ENCODE data around the gene SERPINB11.
"Not testable (repeated sequence)": the region's sequence is repeated elsewhere in the genome, so short reads cannot be mapped to it uniquely, and the experiment has no call there.

Gene SERPINB11

DNA sequence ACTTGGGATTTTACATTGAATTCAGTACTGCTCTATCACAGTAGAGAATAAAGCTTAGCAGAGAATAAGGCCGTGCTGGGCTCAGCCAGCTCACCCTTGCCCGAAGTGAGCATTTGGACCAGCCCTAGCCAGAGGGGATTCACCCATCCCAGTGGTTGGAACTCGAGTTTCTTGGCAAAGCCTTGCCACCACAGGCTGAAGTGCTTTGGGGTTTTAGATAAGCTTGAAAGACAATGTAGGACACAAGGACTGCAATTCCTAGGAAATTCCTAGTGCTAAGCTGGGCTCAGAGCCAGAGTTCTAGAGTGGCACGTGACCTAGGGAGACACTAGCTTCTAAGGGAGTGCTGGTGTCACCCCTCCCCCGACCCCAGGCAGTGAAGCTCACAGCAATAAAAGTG is 28.0 kb downstream of the SERPINB11 start:
- DNase-seq = no peak

DNA sequence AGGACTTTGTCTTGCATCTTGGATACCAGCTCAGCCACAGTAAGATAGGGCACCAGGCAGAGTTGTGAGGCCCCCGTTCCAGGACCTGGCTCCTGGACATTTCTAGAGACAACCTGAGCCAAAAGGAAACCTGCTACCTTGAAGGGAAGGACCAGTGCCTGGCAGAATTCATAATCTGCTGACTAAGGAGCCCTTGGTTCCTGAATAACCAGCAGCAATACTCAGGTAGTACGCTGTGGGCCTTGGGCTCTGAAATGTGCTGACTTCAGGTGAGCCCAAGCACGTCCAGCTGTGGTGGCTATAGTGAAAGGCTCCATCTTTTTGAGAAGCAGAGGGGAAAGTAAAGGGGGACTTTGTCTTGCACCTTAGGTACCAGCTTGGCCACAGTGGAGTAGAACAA is 28.5 kb downstream of the SERPINB11 start:
- no peak for DNase-seq

DNA sequence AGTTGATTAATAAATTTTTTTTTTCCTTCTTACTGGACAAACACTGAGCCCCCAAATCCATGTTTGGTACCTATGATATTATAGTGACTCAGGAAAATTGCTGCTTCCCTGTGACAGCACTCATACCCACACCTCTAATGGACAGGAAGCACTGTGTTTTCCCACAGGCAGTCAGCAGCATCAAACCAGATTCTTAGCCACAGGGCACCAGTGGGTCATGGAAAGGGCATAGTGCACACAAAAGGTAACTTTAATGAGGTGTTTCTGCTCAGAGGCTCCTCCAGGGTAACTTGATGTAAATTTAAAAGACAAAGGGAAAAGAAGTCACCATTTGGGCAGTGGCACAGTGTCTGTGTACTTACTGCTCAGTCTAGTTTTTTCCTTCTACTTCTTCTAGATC is 34.1 kb downstream of the SERPINB11 start:
- no peak for DNase-seq

DNA sequence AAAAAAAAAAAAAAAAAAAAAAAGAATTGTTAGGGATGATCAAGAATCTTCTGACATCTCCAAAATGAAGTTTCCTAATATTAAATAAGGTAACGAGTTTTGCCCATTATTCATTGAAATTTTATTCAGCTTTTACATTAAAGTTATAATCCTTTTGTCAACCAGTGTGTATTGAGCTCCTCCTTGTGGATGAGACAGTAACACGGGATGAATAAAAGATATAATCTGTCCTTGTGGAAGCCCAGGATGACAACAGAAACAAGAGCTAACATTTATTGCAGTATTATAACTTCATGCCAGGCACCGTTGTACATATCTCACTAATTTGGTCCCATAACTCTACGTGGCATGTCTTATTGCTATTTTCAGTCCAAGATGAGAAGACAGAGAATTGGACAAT is 39.0 kb downstream of the SERPINB11 start:
- DNase-seq = peak; percentile 48

DNA sequence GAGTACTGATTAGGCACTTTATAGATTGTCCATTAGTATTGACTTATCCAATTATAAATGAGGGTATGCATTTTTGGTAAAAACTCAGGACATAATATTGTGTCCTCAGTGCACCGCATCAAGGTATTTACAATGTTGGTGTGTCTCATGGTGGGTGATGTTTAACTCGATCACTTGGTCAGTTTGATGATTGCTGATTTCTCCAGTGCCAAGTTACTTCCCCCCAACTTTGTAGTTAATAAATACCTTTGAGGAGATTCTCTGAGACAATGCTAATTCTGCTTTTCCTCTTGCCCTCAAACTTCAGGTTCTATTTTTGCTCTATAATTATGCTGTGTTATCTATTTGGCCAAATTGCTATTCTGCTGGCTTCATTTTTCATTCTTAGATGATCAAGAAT is 44.2 kb downstream of the SERPINB11 start:
- no peak for DNase-seq

DNA sequence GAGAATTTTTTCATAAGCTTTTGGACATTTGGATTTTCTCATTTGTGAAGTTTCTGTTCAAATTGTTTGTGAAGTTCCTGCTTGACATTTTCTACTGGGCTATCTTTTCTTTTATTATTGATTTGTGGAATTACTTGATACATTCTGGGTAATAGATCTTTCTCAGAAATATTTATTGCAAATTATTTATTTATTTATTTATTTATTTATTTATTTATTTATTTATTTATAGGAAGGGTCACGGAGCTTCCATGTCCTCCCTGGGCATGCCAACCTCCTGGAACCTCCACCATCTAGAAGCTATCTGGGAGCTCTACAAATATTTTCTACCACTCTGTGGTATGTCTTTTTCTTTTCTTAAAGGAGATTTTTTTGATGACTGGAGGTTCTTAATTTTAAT is 46.7 kb downstream of the SERPINB11 start:
- DNase-seq = no peak

DNA sequence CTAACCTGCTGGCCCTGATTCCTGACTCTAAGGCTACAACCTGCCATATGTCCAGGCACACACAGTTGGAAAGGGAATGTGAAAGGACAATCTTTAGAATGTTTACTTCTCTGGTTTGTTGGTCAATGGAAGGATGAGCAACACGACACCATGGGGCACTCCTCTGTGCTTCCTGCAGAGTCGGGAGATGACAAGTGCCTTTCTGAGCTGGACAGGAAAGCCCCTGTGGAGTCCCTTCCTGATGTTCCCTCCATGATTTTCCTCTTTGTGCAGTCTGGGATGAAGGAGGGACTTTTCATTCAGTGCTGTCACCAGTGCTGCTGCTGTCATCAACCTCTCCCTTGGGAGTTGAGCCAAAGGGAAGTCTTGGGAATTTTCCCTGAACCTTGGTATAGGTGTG is 49.9 kb downstream of the SERPINB11 start:
- no peak for DNase-seq

DNA sequence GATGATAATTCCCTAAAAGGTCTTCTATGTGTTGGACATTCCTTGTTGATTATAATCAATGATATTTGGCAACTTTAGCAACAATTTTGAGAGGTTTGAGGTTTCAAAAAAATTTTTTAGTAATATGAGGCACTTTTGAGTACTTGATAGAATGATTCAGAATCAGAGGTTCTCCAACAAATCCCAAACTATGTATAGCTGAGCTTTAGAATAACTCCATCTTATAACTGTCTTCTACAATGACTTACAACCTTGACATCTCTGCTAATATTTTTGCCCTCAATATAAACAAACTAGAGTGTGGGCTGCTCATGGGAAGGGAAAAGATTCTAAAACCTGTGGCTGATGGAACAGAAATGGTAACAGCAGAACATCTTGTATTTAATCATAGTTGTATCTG is 50.9 kb downstream of the SERPINB11 start:
- peak; percentile 66 for DNase-seq

DNA sequence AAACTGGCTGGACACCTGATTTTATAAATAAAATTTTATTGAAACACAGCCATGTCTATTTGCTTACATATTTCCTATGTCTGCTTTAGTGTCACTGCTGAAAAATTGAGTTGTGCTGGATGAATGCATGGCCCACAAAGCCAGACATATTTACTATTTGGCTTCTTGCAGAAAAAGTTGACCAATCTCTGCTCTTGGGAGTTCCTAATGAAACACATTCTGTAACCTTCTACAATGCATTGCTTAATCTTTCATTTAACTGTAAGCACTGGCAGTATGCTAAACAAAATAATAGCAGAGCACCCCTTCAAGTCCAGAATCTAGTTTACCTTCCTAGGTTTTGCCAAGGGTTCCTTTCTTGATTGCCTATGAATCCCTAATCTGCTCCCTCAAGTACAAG is 54.8 kb downstream of the SERPINB11 start:
- DNase-seq = no peak

DNA sequence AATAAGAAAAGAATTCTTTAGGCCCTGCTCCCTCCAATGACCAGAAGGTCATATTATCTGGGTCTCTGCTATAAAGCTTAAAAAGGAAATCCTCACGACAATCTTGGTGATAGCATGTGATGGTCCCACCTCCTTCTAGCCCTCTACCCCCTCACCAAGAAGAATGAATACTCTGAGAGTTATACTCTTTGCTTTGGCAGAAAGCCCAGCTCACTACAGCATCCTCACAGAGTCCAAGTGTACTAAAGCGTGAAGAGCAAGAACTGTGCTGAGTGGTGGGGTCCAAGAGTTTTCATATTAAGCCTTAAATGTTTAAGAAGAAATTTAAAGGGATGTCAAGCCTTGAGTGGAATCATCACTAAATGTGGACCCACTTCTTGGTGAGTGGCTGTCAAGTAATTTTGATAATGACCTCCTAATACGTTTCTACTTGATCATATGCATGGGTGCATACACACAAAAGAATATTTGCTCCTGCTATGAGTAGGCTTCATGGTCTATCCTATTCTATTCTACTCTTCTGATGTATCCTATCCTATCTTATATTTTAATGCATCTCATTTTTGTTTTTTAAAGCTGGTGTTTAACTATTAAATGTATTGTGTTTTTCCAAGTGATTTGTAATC is 56.0 kb downstream of the SERPINB11 start:
- DNase-seq = no peak

DNA sequence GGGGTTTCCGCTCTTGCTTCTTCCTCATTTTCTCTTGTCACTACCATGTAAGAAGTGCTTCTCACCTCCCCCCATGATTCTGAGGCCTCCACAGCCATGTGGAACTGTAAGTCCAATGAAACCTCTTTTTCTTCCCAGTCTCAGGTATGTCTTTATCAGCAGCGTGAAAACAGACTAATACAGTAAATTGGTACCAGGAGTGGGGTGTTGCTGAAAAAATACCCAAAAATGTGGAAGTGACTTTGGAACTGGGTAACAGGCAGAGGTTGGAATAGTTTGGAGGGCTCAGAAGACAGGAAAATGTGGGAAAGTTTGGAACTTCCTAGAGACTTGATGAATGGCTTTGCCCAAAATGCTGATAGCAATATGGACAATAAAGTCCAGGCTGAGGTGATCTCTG is 57.0 kb downstream of the SERPINB11 start:
- DNase-seq = not testable (repeated sequence)

DNA sequence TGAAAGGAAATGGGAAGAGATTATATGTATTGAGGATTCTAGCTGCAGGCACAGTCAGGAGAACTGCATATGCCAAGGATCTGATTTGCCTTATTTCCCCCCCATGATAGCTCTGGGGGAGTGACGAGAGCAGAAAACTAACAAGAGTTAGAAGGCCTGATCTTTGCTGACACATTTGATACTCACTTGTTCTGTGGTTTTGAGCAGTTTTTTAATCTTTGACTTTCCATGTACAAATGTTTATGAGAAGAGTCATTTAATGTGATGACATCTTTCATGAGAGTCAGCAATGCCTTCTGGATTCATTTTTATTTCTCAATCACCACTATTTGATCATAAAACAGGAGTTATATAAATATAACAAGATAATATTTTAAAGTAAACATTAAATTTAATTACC is 59.8 kb downstream of the SERPINB11 start:
- DNase-seq = peak; percentile 87

DNA sequence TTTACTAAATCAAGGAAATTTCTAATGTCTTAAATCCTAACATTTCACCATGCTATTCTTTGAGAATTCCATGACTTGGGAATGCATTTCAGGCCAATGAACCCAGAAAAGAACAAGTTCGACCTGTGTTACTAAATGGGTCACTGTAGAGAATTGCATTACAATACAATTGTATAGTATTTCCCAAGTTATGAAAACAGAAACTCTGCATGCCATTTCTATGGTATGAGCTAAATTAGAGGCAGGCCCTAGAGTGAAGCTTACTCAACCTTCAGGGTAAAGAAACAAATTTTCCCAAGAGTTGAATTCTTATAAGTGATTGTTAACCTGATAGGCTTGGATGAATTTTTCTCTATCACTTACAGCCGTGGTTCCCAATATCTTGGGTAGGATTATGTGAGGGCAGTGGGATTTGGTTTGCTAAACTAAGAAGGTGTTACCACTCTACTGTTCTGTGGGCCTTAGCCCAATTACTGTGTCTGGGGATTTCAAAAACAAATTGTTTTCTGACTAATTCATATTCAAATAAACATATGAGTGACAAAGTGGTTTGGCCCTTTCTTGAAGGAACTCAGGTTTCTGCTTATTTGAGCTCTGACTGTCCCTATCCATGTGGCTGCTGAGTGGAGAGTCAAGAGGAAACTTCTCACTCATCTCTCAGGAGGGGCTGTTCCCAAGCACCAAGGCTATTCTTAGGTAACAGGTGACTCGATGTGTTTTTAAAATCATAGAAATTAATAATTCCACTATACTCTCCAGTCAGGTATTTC is 61.3 kb downstream of the SERPINB11 start:
- peak; percentile 36 for DNase-seq

DNA sequence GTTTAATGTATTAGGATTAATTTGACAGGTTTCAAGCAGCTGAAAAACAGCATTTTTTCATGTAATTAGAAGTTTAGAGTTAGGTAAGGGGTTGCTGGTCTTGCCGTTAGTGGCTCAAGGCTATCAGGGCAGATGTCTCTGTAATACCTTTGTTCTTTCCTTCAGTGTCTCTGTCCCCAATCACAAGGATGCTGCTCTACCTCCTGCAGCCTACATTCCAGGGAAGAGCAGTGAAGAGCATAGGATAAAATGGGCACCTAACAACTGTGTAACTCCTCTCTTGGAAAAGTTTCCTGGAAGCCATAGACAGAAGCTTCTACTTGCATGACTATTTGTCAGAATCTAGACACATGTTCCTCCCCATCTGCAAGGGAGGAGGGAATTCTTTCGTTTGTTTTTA is 63.1 kb downstream of the SERPINB11 start:
- DNase-seq = no peak
